GM23338 (cell line): ENCODE data around the gene COL4A6.

Source experiments
- CREB1 ChIP-seq: fragments of 250-450 bp; sonication (Bioruptor Pico); IDR thresholded peaks from 2 replicates; pipeline ENCODE4 v1.5.0; 2020; ENCODE audit warnings: low read depth, mild to moderate bottlenecking, moderate library complexity
- CTCF ChIP-seq, 2 experiments: fragments of 200-600 bp in 1 of 2; sonication (generic) in 1 of 2; conservative IDR thresholded peaks; 2 replicates each; pipeline versions ENCODE4 v1.5.1 to v1.6.1; 2016 to 2017; ENCODE audit warnings: antibody characterized with exemption in 2 of 2, low read depth in 2 of 2, mild to moderate bottlenecking in 2 of 2, moderate library complexity in 1 of 2
- EZH2 ChIP-seq: fragments of 200-600 bp; sonication (generic); IDR thresholded peaks from one replicate; pipeline ENCODE4 v1.8.0; 2017; ENCODE audit warnings: antibody characterized with exemption, mild to moderate bottlenecking, low read depth; ENCODE audit not compliant: unreplicated experiment
- EZH2phosphoT487 ChIP-seq: fragments of 200-600 bp; sonication (generic); IDR thresholded peaks from one replicate; pipeline ENCODE4 v1.8.1; 2018; ENCODE audit warnings: antibody characterized with exemption; ENCODE audit not compliant: unreplicated experiment
- POLR2AphosphoS5 ChIP-seq: IDR thresholded peaks from 2 replicates; pipeline ENCODE4 v1.6.1; 2016; ENCODE audit warnings: antibody characterized with exemption, low read depth
- REST ChIP-seq: IDR thresholded peaks from one replicate; pipeline ENCODE4 v1.6.1; 2018; ENCODE audit warnings: antibody characterized with exemption; ENCODE audit not compliant: unreplicated experiment
- STAT1 ChIP-seq: IDR thresholded peaks from one replicate; pipeline ENCODE4 v1.6.1; 2016; ENCODE audit warnings: antibody characterized with exemption; ENCODE audit not compliant: unreplicated experiment
- ZNF114 ChIP-seq: fragments of 250-450 bp; sonication (Bioruptor Pico); IDR thresholded peaks from 2 replicates; pipeline ENCODE4 v1.5.0; 2020; ENCODE audit warnings: mild to moderate bottlenecking, moderate library complexity

- TF ChIP-seq EZH2phosphoT487 (no peak), EZH2 (no peak), CTCF (conservative IDR thresholded peaks at IDR 0.05; ENCODE audit: low read depth in 2 of 2) (no peak), POLR2AphosphoS5 (no peak), ZNF114 (CRISPR knock-in tag) (no peak), STAT1 (no peak), CREB1 (CRISPR knock-in tag) (no peak), REST (no peak)
Measured at GRCh38 chrX:108198420-108198819, 239.8 kb downstream of the COL4A6 start.
